GM12892 (cell line): ENCODE data around the gene SH3RF3.

ENCODE experiments used
- POLR2A ChIP-seq: IDR thresholded peaks from 2 replicates; pipeline ENCODE4 v1.6.1; 2011; ENCODE audit warnings: low read depth, low read length, control low read depth
- POLR2AphosphoS5 ChIP-seq: IDR thresholded peaks from 2 replicates; pipeline ENCODE4 v1.6.1; 2011; ENCODE audit warnings: low read depth, low read length, control low read depth
- TAF1 ChIP-seq: IDR thresholded peaks from 2 replicates; pipeline ENCODE4 v1.6.1; 2011; ENCODE audit warnings: low read depth, mild to moderate bottlenecking, control low read depth, low read length, borderline replicate concordance

DNA sequence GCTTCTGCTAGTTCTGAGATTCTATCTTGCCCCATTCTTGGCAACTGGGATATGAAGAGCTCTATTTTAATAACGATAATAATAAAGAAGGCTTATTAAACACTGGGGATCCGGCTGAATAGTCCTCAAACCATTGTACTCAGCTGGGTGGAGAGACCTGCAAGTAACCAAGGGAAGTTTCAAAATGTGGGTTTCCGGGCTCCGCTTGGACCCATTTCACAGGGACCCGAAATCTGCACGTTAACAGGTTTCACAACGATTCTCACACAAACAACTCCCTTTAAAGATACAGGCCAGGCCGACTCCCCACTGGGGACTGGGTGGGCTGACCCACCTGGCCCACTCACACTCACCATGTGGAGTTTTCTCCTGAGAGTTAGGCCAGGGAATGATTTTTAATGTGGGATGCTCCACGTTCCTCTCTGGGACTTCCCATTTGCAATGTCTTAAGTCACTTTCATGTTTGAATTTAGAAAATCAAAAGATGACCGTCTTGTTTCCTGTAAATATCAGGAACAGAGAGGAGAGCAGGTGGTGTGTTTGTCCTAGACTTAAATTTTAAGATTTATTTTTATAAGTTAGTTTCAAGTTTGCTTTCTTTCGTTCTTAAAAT, 96.3 kb downstream of the SH3RF3 start:
- TF ChIP-seq POLR2A = no peak
- TF ChIP-seq POLR2AphosphoS5 = no peak
- no peak for TF ChIP-seq TAF1
